Activated gamma-delta T cell (primary cell): ENCODE data around the gene ADGRL3.

Source experiments
- DNase-seq: peaks from one replicate; lab custom pipeline; 2025; lab: John Stamatoyannopoulos, UW

The ADGRL3 gene

DNA sequence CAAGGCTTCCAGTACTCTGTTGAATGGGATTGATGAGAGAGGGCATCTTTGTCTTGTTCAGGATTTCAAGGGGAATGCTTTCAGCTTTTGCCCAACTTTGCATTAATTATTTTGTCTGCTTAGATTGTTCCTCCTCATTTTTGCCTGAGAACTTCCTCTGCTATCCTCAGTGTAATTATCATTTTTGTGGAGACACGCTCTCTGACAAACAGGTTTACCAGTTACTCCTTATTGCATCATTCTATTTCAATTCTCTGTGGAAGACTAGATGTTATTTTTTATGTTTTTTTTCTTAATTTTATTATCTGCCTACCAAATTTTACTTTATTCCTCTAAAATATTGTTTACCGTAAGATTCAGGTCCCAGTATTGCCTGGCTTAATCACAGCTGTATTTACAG, 349.2 kb downstream of the ADGRL3 start:
- DNase-seq, result no peak

DNA sequence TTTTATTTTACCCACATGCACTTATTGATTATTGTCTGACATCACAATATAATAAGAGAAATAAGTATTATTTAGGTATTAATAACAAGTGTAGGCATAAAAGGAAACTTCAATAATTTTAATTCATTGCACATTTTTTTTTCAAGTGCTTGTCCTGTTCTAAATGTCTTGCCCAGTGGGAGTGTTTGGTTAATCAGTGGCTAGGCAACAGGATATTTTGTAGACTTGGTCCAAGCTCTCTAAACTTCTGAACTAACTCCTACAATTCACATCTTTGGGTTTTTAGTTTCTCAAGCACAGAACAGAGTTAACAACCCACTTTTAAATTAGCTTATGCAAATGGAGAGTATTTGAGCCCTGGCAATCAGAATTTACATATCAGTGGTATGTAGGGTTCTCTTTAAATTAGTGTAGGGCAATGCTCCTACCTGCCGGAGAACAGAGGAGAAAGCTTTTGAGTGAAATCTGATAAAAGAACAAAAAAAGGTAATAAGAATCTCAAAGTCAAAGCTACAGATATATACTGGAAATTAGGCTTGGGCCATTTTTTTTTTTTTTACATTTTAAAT, 353.5 kb downstream of the ADGRL3 start:
- DNase-seq, result no peak

DNA sequence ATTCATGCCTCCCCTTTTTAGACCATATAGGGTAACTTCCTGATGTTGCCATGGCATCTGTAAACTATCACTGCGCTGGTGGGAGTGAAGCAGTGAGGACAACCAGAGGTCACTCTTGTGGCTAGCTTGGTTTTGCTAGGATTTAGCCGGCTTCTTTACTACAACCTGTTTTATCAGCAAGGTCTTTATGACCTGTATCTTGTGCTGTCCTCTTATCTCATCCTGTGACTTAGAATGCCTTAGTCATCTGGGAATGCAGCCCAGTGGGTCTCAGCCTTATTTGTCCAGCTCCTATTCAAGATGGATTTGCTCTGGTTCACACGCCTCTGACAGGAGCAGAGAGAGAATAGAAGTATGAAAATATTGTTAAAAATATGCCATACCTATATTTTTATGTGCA, 355.7 kb downstream of the ADGRL3 start:
- DNase-seq, result no peak

DNA sequence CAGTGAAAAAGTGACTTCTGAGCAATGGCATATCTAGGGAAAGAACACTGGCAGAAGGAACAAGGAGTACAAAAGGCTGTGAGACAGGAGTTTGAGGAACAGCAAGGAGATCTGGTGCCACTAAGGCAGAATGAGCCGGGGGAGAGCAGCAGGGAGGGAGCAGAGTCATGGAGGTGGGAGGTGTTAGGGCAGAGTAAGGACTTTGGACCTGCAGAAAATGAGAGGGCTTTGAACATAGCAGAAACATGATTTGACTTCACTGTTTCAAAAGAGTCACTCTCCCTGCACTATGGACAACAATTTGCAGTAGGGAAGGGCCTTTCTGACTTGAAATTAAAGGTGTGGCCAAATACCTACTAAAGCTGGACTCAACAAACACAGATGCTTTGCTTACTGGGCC, 356.2 kb downstream of the ADGRL3 start:
- no peak for DNase-seq

DNA sequence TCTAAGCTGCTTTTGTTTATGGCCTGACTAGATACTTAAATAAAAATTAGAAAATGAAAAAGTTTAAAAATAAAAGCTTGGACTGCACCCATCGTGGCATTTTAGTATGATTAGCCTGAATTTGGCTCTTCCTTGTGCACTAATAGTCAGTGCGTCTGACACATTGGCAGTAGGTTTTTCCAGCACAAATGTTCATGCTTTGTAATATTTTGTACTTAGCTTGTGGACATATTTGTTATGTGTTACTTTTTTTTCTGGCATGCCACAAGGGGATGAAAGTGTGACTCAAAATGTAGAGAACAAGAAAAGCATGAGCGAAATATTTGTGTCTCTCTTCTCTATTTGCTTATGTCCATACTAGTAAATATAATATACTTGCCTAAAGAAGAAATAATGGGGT, 359.3 kb downstream of the ADGRL3 start:
- no peak for DNase-seq

DNA sequence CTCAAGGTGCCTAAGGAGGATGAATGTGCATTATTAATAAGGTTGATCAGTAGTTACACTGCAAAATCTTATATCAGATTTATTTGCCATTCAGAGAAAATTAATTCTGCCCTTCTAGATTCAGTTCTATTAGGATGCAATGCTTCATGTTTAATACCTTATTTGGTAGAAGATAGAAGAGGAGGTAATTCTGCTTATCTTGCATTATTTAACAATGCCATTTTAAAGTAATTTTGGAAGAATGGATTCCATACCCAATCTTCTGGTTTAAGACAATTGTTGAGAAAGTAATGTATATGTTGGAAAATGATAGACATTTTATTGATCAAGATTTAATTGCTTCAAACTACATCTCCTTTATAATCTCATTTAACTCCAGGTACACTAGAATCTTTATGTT, 360.9 kb downstream of the ADGRL3 start:
- no peak for DNase-seq

DNA sequence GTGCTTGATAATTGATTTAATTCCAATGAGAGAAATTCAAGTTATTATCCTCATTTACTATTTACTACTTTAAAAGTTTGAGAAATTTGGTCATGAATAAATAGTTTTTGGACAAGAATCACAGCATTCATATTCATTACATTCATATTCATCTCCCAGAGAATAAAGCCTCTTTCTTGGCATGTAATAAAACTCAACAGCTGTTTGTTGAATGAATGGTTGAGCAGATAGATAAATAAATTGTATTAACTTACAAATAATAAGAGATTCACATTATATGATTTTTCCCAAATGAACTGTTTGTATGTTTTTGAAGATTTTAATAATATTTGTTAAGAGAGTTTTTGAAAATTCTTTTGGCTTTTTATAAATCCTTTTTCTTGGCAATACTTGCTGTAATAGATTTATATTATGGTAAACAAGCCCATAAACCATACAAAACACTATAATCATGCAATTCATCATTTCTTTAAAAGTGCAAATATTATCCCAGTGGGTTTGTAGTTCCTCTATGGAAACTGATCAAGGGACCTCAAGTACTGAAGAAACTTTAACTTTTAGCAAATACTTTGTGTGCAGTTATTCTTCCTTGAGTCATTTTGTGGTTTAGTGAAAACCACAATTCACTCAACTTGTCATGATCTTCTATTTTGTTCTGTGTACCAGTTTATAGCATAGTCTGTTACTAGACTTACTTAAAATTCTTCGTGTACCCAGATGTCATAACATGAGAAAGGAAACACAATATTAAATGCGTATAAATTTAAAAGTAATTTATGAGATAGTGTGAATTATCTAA, 371.8 kb downstream of the ADGRL3 start:
- DNase-seq, result no peak

DNA sequence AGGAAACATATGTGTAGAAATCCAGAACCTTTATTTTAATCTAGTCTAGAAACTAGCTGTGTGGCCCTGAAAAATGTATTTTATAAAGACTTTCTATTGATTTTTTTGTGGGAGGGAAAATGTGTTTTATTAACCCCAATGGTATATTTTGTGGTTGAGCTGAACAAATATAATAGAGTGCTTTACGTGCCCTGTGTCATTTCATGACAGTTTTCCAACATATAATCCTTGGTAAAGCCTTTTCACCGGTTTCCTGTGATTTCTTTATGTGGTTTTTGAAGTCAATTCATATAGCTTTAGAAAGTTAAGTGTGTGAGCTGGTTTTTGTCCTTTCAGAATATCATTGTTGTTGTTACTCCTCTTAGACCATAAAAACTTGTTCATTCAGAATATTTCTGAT, 375.7 kb downstream of the ADGRL3 start:
- no peak for DNase-seq

DNA sequence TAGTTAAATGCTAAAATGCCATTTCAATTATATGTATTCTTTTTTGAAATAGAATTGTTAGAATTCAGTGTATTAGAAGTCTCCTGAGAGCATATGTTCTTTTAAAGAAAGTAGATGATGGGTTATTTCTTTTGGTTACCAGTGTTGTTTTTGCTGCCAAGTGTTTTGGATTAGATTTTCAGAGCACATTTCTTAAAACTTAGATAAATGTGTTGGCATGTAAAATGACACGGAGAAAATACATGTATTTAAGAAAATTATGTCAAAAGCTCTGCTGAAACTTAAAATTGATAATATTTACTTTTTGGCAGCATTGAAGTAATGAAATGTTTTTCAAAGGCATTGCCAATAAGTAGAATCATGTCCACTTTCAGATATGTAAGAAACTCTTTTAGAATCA, 379.7 kb downstream of the ADGRL3 start:
- DNase-seq, result no peak

DNA sequence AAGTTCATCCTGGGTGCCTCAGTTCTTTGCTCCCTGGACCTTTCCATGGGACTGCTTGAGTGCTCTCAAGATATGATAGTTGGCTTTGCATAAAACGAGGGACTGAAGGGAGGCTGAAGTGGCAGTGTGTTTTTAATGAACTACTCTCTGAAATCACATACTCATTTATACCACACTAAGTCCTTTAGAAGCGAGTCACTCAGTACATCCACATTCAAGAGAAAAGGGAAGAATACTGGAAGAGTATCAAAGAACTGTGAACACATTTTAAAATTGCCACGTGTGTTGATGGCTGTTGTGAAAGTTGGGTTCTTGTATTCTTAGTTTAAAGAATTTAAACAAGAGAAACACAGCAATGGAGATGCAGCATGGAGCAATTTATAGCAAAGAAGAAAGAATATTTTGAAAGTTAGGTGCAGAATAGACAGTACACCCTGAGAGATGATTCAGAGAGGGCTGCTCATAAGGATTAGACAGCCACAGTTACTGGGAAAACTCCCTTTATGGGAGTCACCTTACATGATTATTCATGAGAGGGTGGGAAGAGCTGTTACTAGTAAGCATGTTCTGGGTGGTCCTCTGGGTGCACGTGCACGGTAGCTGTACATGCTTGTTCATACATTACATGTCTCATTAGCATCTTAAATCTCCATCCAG, 380.7 kb downstream of the ADGRL3 start:
- no peak for DNase-seq

DNA sequence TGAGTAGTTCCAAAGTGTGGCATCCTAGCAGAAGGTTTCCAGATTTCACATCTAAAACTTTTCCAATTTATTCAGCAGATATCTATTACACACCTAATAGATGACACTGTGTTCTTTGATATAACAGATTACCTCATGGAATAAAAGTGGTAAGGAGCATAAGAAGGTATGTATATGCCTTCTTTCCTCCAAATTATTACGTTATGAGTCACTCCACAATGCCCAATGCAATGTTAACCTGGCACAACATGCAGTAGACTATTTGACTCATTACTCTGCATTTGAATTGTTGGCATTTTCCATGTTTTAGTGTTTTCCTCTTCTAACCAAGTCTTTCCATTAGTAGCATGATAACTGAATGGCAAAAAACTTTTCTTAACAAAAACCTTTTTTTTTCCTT, 383.6 kb downstream of the ADGRL3 start:
- DNase-seq, result no peak

DNA sequence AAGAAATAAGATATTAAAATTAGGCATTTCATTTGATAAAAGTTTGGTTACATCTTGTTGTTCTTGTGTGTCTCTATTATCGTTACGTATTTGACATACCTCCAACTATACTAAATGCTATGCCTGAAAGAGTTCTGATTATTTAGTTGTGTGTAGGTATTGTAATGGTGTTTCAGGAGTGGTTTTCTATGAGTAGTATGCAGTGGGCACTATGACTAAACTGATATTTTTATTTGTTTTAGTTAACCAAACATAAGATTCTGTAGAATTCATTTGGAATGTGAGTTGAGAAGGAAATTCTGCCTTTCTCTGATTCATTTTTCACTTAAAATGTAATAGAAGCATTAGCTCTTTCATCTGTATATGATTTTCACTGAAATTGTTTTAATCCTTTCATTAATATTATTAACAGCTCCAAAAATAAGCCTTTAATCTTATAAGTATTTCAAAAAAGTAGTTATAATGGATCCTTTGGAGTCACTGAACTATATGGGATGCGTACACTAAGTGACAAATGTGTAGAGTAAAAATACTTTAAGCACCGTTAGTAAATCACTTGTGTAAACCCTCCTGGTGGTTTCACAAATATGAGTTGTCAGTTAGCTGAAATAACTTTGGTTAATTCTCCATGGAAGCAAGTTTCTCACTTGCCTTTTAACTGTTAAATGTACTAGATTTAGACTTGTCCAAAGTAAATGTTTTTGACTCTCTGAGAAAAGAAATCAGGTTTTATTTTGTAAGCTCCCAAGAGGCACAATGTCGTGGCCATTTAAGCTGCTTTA, 388.7 kb downstream of the ADGRL3 start:
- no peak for DNase-seq

DNA sequence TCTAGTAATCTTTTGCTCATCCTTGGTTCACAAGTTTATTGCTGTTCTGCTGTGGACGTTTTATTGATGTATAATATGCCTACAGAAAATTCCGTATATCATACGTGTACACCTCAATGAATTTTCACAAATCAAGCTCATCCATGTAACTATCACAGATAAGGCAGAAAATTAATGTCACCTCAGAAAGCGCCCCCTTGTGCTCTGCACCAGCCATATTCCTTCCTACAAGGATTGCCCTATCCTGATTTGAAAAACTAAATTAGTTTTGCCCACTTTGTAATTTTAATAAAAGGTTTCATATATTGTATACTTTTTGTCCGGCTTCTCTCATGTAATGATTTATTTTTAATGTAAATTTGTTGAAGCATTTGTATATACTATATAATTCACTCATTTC, 390.8 kb downstream of the ADGRL3 start:
- no peak for DNase-seq

DNA sequence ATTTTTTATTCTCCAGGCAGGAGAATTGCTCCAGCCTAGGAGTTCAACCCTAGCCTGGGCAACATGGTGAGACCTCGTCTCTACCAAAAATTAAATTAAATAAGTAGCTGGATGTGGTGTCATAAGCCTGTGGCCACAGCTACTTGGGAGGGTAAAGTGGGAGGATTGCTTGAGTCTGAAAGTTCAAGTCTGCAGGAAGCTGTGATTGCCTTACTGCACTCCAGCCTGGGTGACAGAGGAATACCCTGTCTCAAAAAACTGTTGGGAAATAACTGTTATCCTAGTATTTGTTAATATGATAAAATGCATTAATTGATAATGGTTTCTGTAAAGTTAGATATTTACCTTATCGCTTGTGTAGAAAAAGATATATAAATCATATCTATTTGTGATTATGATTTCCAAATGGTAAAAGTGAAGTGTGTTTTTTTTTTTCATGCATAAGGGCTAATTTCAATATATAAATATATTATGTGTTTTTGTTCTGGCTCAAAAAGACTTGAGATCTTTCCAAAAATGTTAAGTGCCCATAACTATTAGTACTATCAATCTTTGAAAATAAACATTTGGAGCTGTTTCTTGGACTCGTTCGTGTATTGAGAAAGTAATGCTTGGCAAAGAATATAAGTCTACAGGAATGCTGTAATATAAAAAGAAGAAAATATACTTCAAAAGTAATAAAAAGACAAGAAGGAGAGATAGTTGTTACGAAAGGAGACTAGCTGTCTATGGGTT, 396.6 kb downstream of the ADGRL3 start:
- no peak for DNase-seq

DNA sequence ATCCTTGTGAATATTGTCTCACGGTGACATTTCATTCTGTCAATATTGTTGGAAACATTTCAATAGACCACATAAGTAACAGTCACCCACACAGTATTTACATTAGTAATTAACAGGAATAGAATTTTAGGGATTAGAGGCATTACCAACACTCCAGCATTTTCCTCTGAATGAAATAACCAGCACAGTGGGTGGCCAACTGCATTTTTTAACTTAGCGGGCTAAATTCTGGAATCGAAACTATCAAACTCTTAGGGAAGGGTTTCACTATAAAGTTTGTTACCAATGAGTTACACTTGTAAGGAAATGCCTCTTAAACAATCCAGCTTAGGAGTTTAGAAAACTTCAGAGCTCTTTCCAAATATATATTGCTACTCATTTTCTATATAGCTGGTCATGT, 403.0 kb downstream of the ADGRL3 start:
- no peak for DNase-seq

DNA sequence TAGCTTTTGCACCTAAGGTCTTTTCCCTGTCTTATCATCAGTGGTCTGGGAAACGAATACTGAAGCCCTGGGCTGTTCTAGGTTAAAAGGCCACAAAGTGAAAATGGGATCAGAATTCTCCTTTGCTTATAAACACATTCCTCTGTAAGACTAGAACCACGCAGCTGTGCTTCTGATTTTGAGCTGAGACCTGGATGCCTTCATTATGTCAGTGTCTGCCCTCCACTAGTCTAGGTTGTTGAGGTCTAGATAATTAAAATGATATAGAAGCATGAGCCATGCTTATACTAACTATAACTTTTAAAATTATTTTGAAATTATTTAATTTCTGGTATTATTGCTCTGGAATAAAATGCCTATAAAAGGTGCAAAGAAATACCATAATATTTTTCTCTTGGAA, 403.9 kb downstream of the ADGRL3 start:
- DNase-seq, result no peak

DNA sequence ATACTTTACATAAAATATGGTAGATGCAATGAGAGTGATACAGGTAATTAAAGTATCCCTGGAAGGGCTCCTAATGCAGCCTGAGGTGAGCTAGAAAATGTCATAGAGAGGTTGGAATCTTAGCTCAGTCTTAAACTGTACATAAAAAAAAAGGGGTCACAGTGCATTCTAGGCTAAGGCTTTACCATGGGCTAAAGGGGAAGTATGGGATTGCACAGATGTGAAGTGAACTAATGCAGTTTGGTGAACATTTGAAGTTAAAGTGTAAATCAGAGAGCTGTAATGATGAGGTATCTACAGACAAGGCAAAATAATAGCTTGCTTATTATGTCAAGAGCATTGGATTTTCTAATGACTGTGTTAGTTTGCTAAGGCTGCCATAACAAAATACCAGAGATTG, 405.9 kb downstream of the ADGRL3 start:
- DNase-seq, result no peak

DNA sequence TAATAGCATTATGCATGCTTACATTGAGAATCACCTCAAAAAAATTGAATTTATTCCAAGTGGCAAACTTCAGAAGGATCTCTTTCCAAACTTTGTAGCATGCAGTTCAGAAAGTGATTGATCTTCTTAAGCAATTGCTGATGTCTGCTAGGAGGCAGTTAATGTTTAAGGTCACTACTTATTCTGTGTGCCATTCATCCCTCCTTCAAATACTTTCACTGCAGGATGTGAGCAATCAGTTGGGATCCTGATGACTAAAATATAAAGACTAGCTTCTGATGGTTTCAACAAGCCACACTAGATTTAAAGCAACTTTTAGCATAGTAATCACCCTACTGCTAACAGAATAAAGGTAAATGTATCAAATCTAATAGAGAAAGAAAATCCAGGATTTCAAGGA, 414.1 kb downstream of the ADGRL3 start:
- DNase-seq, result no peak

DNA sequence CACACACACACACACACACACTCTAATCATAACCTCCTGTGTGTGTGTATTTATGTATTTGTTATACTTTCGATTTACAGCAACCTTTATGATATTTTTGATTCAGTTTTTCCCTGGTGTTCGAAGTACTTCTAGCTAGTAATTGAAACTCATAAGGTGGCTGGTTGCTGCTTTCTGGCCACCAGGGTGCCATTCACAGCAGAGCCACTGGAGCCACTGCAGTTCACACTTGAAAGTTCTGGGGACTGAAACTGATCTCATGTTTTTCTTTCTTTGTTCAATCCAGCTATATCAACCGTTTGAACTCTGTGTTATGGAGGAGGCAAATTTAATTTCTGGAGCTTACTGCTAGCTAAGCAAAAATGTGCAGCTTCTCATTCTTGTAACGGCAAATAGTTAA, 419.4 kb downstream of the ADGRL3 start:
- no peak for DNase-seq

DNA sequence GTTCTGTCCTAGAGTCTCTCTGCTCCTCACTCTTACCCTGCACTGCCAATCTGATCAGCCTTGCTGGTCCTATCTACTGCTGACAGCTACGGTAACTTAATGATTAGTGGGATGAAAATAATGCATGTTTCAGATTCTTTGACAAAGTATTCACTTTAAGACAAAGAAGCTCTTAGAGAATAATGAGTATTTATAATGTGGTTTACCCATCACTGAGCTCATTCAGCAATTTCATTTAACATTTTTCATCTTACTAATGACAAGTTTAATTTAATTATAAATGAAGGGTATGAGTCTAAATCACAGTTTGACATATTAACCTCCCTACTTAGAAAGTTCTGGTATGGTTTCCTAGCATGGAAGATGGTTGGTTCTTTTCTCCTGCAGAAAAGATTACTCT, 428.2 kb downstream of the ADGRL3 start:
- DNase-seq, result no peak

DNA sequence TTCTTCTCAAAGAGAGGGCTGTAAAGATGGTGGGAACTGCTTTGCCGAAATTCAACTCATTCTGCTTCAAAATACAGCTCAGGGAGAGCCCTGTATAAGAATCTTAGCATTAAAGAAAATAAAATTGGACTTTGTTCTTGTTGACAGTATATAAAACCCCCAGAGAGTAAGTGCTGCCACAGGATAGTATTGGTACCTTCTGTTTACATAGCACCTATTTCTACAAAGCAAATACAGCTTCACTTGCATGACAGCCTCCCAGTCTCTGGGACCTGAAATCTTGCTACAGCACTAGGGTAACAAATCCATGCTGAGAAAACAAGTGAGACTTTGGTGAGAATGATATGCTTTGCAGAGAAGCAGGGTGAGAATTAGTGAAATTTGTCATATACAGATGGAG, 428.6 kb downstream of the ADGRL3 start:
- no peak for DNase-seq

DNA sequence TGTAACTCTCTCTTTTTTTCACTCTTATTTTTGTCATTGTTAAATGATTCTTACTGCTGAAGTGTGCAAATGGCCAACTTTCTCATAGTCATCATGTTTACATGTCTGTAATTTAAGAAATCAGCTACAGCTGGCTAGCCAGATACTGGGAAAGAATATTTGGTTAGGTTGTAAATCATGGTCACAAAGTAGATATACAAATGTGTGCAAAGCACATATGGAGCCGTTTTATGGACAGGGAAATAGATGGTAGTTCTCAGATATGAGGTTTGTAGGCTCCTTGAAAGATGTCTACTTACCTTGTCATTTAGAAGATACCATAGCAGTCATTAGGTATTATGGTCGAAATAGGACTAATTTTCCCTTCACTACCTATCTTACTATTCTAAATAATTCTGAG, 430.4 kb downstream of the ADGRL3 start:
- no peak for DNase-seq
